GM21381 (cell line): ENCODE data around the gene CTXND2.

Source experiments
- ATAC-seq: cut with Tn5 transposase; IDR thresholded peaks from one replicate; pipeline ENCODE4 v1.9.1; 2021; ENCODE audit warnings: mild to moderate bottlenecking, moderate library complexity; ENCODE audit not compliant: unreplicated experiment

Gene CTXND2

GRCh38 chr1:150957666-150958065 lies 70.7 kb downstream of the CTXND2 start:
- ATAC-seq = no peak

GRCh38 chr1:150960646-150961045 lies 73.7 kb downstream of the CTXND2 start:
- ATAC-seq = no peak

GRCh38 chr1:150961756-150962155 lies 74.8 kb downstream of the CTXND2 start:
- ATAC-seq = no peak
